HG03439 (cell line): ENCODE measurements around the gene NACC2.

Source experiments
- ATAC-seq: cut with Tn5 transposase; IDR thresholded peaks from one replicate; pipeline ENCODE4 v1.9.1; 2021; ENCODE audit warnings: mild to moderate bottlenecking, moderate library complexity; ENCODE audit not compliant: unreplicated experiment

Gene NACC2

DNA sequence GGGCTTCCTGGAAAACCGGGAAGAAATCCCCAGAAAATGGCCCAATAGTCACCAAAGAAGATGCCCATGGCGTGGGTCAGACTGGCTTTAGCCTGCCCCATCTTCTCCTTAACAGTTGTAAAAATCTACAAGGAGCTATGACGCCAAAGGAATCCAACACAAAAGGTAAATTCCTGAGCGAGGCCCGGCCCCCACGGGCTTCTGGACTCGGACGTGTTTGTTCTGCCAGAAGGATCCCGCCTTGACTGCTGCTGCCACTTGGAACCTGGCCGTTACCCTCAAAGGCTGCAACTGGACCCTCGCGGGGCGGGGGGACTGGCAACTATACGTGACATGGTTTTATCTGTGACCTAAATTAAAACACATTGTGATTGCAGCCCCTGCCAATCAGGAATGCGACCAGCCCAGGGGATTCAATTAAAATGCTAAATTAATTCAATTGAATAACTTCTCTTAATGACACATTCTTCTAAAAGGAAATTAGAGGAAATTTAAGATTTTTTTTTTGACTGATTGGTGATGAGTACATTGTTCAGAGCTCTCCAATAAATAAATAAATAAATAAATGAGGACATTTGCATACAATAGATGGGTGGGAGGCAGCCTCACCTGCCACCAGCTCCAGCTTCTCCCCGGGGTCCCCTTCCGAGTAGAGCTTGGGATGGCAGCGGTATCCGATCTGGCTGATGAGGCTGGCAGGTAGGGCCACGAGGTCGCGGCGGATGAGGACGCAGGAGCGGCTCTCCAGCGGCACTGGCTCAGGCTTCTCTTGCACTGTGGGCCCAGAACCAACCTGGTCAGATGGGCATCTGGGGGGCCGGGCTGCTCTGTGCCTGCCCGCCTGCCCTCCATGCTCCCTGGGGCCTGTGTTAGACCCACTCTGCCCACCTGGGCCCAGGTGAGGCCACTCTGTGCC lies 79.2 kb downstream of the NACC2 start:
- no peak for ATAC-seq

GRCh38 chr9:136014924-136015633 lies 80.0 kb downstream of the NACC2 start:
- no peak for ATAC-seq

DNA sequence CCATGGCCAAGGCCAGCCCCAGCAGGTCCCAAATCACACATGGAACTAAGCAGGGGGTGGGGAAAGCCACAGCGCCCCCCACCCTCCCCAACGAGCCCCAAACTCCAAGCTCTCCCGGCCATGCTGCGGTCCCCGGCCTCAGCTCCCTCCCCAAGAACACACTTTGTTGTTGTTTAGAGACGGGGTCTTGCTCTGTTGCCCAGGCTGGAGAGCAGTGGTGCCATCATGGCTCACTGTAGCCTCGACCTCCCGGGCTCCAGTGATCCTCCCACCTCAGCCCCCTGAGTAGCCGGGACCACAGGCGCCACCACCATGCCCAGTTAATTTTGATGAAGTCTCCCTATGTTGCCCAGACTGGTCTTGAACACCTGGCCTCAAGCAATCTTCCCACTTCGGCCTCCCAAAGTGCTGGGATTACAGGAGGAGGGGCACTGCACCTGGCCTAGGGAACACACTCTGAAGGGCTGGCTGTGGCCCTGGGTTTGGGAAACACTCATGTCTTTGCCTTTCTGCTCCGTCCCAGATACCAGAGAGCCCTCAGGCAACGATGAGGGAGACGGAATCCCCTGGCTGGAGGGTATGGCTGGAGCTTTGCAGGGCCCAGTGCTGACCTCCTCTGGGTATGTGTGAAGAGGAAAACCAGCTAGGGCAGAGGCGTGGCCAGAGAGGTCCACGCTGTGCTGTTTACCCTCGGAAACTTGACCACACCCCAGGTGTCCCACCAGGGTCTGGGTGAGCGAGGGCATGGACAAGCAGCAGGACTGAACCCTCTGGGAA lies 80.8 kb downstream of the NACC2 start:
- no peak for ATAC-seq

DNA sequence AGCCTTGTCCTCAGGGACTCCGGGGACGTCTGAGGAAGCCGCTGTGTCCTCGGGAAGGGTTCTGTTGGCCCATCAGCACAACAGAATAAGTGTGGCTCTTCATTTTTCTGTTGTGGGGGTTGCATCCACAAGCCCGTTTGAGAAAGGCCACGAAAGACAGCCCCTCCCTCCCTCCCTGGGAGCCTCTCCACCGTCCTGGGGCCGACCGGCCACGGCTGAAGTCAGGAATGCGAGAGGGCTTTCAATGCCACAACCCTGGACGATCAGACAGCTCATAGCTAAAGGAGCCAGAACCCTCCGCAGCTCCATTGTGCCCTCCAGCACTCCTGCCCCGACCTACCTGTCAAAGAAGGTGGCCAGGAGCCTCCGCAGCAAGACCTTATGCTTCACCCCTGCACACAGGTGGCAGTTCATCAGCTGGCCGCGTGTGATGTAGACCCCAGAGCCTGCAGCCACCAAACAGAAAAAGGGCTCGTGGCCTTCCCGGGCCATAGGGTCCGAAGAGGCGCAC lies 81.5 kb downstream of the NACC2 start:
- no peak for ATAC-seq

DNA sequence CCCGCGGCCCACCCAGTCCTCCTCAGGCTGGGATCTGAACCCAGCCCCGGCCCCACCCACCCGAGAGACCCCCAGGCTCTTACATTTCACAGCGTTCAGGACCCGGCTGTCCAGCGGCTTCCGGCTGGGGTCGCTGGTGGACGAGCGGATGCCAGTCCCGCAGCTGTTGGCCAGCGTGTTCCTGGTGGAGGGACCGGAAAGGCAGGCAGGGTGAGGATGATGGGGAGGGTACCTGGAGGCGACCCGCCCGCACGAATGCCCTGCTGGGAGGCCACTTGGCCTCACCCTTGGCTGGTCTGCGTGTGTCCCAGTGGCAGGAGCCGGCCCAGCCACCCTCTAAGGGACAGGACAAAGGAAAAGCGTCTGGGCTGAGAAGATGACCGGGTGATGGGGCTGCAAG lies 82.0 kb downstream of the NACC2 start:
- no peak for ATAC-seq

DNA sequence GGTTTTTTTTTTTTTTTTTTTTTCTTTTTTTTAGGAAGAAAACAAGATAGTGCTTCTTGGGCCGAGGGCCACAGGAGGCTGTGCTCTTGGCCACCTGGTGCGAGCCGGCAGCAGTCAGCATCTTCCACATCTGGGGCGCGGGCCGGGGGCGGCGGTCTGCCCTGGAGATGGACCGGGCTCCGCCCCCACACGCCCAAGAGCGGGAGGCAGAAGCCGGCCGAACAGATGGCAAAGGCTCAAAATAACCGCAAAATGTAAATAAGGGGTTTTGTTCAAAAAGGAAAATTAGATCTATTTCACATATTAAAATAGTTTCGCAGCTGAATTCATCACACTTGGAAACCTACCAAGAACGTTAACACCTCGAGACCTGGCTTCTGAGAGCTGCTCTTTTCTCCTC lies 82.4 kb downstream of the NACC2 start:
- no peak for ATAC-seq

- no peak for ATAC-seq
Observed at GRCh38 chr9:136011703-136012496, 83.2 kb downstream of the NACC2 start.

- ATAC-seq, result no peak
Observed at GRCh38 chr9:136011376-136011702, 83.8 kb downstream of the NACC2 start.

GRCh38 chr9:136010615-136011361 lies 84.3 kb downstream of the NACC2 start:
- ATAC-seq, result no peak

DNA sequence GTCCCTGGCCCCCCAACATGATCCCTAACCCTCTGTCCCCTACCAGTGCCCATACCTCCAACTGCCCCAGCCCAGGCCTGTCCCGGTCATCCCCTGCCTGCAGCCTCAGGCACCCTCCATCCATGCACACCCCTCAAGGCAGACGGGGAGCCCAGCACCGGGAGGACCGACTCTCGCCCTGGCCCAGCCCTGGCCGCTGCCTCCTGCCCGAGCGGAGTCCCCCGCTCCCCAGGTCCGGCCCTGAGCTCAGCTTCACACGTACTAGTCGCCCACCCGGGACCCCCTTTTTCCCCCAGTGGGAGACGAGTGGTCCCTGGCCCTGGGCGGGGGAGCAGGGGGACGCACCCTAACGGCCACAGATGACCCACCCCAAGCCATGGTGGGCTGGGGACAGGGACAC lies 84.9 kb downstream of the NACC2 start:
- ATAC-seq, result no peak

DNA sequence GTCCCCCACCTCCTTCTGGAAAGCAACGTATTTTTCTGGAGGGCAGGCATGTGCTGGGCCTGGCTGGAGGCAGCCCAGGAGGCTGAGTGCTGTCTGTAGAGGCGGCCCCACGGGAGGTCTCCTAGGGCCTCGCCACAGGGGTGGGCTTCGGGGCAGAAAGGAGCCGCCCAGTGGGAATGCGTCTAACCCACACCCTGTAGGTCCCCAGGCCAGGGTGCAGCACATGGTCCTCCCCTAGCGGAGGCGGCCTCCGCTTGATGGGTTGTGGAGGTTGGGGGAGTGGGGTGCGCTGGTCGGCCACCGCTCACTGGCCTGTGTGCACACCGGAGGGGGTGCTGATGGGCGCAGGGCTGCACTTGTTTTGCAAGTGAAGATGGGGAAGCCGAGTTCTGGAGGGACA lies 85.6 kb downstream of the NACC2 start:
- no peak for ATAC-seq

GRCh38 chr9:136008693-136008997 lies 86.4 kb downstream of the NACC2 start:
- no peak for ATAC-seq

DNA sequence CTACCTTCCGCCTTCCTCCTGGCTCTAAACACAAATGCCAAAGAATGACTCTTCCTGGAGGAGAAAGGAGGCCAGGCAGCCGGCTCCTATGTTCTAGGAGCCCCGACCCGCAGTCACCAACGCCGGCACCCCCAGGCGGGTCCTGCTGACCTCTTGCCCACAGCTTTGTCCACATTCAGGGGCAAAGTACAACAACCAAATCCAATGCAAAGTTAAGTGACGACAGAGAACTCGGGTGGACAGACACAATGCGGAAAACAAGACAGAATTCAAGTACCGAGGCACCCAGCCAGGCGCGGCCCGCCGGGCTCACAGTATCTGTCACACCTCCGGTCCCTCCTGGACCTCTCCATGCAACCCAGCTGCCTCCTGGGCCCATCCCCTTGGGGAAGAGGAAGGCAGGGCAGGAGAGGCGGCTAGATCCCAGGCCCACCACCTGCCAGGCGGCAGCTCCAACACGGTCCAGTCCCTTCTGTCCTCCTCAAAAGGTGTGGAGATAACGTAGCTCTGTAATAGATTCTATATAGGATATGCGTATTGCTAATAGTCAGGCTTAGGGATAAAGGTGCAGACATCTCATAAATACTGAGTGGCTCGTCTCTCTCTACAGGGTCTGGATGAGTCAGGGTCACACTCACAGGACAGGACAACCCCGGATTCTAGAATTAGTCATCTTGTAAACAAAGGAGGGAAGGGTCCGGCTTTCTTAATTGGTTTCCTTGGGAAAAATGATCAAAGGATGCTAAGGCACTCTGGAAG lies 87.0 kb downstream of the NACC2 start:
- no peak for ATAC-seq

- no peak for ATAC-seq
Observed at GRCh38 chr9:136007276-136007933, 87.7 kb downstream of the NACC2 start.

GRCh38 chr9:136006169-136006568 lies 88.9 kb downstream of the NACC2 start:
- ATAC-seq, result no peak

- ATAC-seq, result no peak
Observed at GRCh38 chr9:136004712-136005111, 90.4 kb downstream of the NACC2 start.

GRCh38 chr9:136004219-136004618 lies 90.9 kb downstream of the NACC2 start:
- no peak for ATAC-seq

- no peak for ATAC-seq
Observed at GRCh38 chr9:136003411-136004218, 91.5 kb downstream of the NACC2 start.
